ENCODE results near the gene NEDD4.
"Not testable (repeated sequence)": the region's sequence is repeated elsewhere in the genome, so short reads cannot be mapped to it uniquely, and the experiment has no call there.

NEDD4 gene

DNA sequence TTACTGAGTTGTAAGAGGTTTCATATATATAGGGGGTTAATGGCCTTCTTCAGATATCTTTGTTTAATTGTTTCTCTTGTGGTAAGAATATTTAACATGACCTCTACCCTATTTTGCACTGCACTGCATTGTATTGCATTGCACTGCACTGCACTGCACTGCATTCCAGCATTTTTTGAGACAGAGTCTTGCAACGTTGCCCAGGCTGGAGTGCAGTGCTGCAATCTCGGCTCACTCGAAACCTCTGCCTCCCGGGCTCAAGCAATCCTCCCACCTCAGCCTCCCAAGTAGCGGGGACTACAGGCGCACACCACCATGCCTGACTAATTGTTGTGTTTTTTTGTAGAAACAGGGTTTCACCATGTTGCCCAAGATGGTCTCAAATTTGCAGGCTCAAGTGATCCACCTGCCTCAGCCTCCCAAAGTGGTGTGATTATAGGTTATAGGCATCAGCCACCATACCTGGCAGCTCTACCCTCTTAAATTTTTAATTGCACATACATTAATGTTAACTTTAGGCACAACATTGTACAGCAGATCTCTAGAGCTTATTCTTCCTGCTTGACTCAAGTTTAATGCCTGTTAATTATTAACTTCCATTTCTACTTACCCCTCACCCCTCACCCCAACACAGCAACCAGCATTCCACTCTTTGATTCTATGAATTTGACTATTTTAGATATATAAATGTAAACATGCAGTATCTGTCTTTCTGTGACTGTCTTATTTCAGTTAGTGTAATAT is 38.4 kb downstream of the NEDD4 start:
- DNase-seq: no peak

DNA sequence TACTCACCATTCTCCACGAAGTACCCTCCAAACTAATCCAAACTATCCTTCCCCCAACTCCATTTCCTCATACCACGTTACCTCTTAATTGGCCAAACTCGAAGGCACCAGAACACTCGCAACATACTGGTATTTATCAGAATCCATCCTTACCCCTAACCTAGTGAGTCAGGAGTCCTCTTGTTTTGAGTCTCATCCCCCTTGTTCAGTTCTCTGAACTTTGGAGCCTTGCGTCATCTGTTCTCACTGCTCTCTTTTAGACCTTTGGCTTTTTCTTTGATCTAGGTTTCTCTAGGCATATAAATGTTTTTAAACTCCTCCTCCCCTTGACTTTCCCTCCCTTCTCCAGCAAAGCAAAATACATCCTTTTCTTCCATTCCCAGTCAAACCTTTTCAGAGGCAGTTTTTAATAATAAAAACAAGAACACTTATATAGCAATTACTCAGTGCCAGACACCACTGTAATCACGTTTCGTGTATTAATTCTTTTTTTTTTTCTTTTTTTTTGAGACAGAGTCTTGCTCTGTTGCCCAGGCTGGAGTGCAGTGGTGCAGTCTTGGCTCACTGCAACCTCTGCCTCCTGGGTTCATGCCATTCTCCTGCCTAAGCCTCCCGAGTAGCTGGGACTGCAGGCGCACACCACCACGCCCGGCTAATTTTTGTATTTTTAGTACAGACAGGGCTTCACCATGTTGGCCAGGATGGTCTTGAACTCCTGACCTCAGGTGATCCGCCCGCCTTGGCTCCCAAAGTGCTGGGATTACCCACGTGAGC is 40.7 kb downstream of the NEDD4 start:
- not testable (repeated sequence) for DNase-seq

- DNase-seq: not testable (repeated sequence)
Measured at GRCh38 chr15:55944606-55945005, 48.8 kb downstream of the NEDD4 start.

GRCh38 chr15:55942332-55942731 is 51.1 kb downstream of the NEDD4 start:
- no peak for DNase-seq

DNA sequence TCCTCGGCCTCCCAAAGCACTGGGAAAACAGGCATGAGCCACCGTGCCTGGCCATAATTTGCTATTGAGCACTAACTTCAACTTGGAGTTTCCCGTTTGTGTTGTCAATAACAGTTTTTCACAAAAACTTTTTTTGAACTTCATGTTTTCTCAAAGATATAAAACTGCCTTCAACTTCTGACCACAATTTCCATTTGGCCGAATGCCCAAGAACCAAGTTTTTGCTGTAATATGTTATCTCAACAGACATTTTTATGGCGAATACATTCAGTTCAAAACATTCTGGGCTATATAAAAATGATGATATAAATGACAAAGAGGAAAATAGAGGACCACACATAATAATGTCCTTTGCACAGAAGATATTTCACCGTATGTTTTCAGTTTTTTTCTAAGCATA is 56.4 kb downstream of the NEDD4 start:
- DNase-seq: peak; percentile 63

DNA sequence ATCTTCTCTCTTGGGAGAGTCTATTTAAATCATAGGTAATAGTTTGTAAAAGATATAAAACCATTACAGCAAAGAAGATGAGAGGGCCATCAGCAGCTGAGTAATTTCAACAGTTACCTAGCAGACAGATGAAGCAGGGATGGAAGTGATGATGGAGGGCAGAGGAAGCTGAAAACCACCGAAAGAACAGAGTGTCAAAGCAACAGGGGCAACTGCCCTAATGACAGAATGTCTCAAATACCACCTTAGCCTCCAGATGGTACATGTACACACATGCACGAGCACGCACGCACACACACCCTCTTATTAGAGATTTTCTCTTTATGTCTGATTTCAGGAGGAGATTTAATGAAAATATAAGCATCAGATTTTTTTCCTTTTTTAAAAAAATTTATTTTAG is 64.5 kb downstream of the NEDD4 start:
- no peak for DNase-seq

DNA sequence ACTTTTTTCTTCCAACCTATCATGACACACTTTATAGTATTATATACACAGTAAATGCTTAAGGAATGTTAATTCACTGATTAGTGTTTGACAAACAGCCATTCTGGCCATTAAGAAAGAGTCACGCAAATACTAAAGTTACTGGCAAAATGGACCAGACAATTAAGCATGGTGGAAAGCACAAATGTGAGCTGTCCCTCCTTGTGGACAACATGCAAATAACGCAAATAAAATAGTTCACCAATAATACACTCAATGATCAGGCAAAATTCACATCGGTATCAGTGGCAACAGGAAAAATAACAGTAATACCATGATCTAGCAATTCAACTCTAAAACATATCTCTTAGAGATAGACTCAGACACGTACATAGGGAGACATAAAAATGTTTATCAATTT is 71.7 kb downstream of the NEDD4 start:
- no peak for DNase-seq

DNA sequence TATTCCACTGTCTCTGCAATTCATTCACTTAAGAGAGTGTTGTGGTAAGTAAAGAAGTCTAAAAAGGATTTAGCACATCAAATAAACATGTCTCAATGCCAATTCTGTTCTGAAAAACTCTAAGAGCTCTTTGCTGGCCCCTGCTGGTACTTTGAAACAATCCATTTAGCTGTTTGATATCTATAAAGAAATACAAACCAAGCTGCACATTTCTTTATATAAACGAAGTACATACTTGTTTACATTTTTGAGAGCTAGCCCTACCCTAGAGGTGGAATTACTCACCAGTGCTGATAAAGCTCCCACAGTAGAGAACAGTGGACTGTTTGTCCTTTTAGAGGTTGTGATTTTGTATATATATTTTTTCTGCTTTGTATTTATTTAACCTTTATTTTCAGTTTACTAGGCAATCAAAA is 75.5 kb downstream of the NEDD4 start:
- peak; percentile 81 for DNase-seq

DNA sequence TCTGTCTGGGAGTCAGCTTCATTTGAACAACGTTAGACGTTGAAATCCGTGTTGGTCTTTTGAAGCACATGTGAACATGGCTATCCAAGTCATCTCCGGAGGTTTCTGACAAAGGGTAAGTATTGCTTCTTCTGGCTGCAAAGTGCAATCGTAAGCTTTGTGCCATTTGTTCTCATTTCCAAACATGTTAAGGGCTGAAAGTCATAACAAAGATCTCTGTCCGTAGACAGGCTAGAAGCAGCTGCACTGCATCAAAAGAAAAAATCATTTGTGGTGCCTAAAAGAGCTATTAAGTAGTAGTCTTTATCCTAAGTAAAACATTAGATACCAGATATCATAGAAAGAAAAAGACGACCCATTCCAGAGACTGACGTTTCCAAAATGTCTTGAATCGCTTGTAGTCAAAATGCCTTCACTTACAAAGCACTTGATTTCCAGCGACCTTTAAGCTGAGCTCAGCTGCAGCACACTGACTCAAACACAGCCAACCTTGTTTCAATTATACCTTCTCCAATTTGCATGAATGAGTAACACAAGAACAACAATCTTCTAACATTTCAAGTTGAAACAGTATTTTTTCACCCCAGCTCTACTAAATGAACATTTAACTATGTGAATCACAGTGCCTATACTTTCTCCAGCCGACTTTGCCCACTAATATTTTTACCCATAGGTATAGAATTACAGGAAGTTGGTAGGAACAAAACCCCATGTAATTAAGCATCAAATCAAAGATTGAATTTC is 76.6 kb downstream of the NEDD4 start:
- DNase-seq: peak; percentile 81

DNA sequence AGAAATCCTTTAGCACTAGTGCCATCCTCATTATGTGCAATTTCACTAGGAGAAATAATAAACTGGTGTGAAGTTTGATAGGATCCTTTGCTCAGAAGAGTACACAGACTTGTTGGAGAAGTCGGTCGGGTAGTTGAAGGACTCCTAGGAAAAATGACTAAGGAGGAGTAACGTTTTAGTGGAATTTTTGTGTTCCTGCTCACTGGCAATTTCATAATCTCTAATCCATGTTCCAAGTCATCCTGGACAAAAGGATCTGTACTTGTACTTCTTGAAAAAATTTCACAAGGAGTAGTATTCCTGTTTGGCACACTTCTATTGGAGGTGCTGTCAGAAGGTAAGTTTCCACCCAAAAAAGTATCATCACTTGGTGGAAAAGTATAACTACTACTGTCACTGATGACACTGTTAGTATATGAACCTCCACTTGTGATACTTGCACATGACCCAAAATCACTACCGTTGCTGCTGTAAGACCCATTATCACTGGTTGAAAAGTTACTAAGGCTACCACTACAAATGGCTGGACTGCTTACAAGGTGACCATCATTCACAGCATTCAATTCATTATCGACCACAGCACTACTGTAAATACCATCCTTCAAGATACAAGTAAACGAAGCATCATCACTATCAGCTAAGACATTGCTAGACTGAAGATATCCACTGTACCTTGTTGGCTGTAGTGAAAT is 77.4 kb downstream of the NEDD4 start:
- peak; percentile 35 for DNase-seq

DNA sequence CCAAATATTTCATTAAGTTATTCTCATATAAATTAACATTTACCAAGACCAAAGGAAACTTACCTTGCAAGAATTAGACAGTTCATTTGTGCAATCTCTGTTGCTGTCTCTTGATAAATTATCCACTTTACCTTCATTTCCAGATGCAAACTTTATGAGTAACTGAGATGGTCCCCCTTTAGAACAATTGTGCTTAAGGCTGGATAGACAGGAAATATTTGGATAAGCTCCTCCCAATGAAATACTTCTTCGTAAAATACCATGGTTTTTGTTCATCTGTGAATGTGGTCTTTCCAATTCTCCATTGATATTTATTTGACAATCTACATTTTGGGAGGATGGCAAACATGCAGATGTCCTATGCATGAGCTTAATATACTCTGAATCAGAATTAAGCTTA is 78.2 kb downstream of the NEDD4 start:
- no peak for DNase-seq

DNA sequence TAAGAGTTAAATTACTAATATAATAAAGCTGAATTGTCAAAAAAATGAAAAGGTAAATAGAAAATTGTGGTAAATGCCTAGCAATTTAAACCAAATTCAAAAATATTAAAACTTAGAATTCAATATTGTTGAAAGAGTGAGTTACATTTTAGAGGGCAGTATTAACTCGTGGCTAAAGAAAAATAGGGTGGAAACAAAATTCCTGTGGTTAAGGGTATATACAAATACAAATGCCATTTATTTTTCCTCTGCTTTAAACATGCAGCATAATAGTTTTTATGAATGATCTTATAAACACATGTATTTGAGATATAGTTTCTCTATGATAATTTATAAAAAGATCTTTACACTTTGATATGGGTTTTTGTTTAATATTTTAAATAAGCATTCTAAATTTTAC is 79.0 kb downstream of the NEDD4 start:
- peak; percentile 35 for DNase-seq

- DNase-seq: no peak
Measured at GRCh38 chr15:55912982-55913381, 80.4 kb downstream of the NEDD4 start.

GRCh38 chr15:55909036-55909811 is 84.2 kb downstream of the NEDD4 start:
- peak; percentile 78 for DNase-seq

GRCh38 chr15:55907797-55908196 is 85.6 kb downstream of the NEDD4 start:
- DNase-seq: peak; percentile 98

- peak; percentile 58 for DNase-seq
Measured at GRCh38 chr15:55902981-55903380, 90.4 kb downstream of the NEDD4 start.

- DNase-seq: no peak
Measured at GRCh38 chr15:55900019-55900418, 93.4 kb downstream of the NEDD4 start.

- no peak for DNase-seq
Measured at GRCh38 chr15:55899537-55899936, 93.9 kb downstream of the NEDD4 start.

DNA sequence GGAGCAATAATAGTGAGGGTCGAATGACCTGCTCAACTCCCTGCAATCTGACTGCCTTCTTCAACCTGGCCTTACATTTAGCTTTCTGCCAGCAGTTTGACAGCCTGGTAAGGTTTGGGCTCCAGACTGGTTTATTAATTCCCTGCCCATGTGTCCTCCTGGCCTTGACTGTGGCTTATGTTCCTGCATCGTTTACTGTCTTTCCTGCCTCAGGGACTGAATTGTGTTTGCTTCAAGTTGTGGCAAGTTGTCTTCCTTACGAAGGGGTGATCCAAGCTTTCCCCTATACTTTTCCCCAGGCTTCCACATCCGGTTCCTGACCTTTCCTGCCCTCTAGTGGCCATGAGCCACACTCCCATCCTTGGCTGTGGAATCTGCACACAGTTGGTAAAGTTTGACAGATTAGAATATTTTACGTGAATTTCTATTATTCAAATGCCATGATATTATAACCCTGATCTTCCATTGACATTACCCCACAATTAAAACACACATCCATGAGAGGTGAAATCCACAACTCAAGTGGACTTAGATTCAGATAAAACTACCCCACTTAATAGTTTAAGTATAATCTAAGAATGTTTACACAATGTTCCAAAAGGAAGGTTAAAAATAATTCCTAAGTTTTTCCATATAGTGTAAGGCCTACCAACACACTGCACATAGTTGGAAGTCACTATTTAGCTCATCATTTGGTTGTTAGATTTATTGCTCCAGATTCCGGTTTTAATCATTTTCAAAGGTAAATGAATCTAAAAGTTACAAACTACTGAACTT is 95.7 kb downstream of the NEDD4 start:
- peak; percentile 68 for DNase-seq

GRCh38 chr15:55894399-55894965 is 98.9 kb downstream of the NEDD4 start:
- no peak for DNase-seq

DNA sequence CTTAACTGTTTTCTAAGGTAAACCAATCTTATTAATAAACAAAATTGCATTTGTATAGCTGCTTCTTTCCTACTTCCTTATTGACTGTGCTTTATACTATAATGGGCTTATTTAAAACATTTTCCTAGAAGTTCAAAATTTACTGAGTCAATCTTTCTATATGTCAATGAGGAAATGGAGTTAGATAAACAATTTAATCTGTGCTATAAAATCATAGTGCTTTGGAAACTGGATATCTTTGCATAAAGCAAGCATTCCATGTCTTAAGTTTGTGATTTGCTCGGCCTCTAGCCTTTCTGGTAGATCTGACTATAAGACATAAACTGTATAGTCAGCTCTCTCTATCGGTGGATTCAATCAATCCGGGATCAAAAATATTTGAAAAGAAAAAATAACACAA is 99.6 kb downstream of the NEDD4 start:
- DNase-seq: no peak

Measured in fibroblast of skin of scalp (primary cell).